Measurements from ENCODE around the gene BICRAL. TPM values are rescaled to one million over a fixed set of nuclear protein-coding genes. Genes with fewer than 3 reads are reported as not detected.

Gene BICRAL
- total and polyA plus RNA-seq, 9 of the 15 experiments (the other 6 are each of a cell fraction or from before 2014, with no cell fraction given) = 1.2 to 11.9 (median 5.6) TPM

DNA sequence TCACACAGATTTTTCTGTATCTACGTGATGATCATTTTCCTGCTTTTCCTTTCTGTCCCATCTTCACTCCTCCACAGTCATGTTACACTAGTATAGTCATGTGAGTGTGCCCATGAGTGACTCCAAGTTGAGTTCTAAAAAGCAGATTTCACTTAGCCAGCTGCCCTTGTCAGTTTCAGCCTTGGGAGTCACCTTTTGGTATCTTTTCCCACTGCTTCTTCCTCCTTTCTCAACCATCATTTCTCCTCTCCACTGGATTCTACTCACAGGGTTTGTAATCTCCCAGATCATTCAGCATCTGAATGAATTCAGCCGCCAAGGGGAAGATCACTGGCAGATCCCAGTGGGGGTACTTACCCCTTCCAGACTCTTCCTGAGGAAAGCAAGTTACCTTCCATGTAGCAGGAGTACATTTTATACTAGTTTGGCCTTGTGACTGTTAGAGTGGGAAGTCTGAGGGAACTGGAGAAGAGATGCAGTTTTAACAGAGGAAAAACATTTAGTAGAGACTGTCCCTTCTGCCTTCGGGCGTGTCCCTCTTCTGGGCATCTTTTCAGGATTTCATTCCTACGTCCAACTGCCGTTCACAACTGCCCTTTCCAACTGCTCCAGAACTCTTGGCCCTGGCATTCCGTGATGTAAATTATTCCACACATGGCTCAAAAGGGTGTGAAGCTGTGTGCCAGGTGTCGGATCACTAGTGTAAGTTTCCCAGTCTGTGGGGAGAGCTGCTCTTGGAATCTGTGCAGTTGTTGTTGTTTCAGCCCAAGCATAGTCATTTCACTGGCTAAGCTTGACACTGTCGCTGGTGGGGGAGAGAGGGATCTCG is 38.9 kb downstream of the BICRAL start:
- no peaks in the 10 kb centered on the region for H3K79me2 ChIP-seq (ENCODE audit: control insufficient read depth, insufficient read depth, low read length)
- CTCF ChIA-PET (ENCODE audit: low intra/inter-chr PET ratio) = no interaction called here
- H3K27ac ChIP-seq (ENCODE audit: extremely low read depth, low read depth, low read length) = no peak overlapping the region
- no peak overlapping the region for H2AFZ ChIP-seq (ENCODE audit: low read depth, low read length)
- no peak overlapping the region for H3K4me2 ChIP-seq (ENCODE audit: insufficient read depth, low read length)
- H3K9me3 ChIP-seq (replicated peaks; ENCODE audit: control insufficient read depth, insufficient read depth, low read depth, low read length) = no peaks in the 10 kb centered on the region
- ATAC-seq = no peak
- intact Hi-C loops (cut with micrococcal nuclease) (no loop called here), in situ Hi-C loops (cut with MboI) (no loop called here)
- H3K4me3 ChIP-seq = no peak overlapping the region
- H3K36me3 ChIP-seq (ENCODE audit: control insufficient read depth, insufficient read depth, low read length) = peaks cover 13% of the 10 kb centered on the region; the same call in 1 of the 3 replicates
- DNase-seq (ENCODE audit: extremely low read depth in 1 of 4, low spot score in 3 of 4) = no peak
- POLR2A ChIA-PET = interaction anchor here (0.9 kb wide), 1 partner anchor 10 kb away, joined by 4 read pairs; no protein-coding TSS in a partner anchor
- H4K20me1 ChIP-seq (replicated peaks; ENCODE audit: control insufficient read depth, insufficient read depth, low read length) = no peaks in the 10 kb centered on the region; the same call in 1 of the 2 replicates
- no peak for FAIRE-seq
- no peaks in the 10 kb centered on the region for H3K9me1 ChIP-seq (ENCODE audit: control insufficient read depth, insufficient read depth, low read length)
- no TSS peak for BruUV-seq (replicated peaks)
- H3K4me1 ChIP-seq (replicated peaks in 1 of 2; ENCODE audit: control insufficient read depth in 2 of 2, insufficient read depth in 2 of 2, low read length in 2 of 2) = no peaks in the 10 kb centered on the region
- no peak overlapping the region for H3K9ac ChIP-seq (ENCODE audit: insufficient read depth in 1 of 2, low read depth in 2 of 2, low read length in 2 of 2)
- WGBS (ENCODE audit: insufficient coverage, low coverage, missing lambda C conversion rate) = 72% methylated on average over 10 of the region's 10 CpGs
- no peaks in the 10 kb centered on the region for H3K27me3 ChIP-seq (ENCODE audit: control insufficient read depth in 2 of 2, insufficient read depth in 2 of 2, low read length in 2 of 2)
- no peak for TF ChIP-seq ASH1L (IDR thresholded peaks at IDR 0.05; ENCODE audit: borderline replicate concordance, low read depth, partially characterized antibody)
- no peak for TF ChIP-seq MECOM (CRISPR knock-in tag; IDR thresholded peaks at IDR 0.05)
- TF ChIP-seq, protein P1, sequence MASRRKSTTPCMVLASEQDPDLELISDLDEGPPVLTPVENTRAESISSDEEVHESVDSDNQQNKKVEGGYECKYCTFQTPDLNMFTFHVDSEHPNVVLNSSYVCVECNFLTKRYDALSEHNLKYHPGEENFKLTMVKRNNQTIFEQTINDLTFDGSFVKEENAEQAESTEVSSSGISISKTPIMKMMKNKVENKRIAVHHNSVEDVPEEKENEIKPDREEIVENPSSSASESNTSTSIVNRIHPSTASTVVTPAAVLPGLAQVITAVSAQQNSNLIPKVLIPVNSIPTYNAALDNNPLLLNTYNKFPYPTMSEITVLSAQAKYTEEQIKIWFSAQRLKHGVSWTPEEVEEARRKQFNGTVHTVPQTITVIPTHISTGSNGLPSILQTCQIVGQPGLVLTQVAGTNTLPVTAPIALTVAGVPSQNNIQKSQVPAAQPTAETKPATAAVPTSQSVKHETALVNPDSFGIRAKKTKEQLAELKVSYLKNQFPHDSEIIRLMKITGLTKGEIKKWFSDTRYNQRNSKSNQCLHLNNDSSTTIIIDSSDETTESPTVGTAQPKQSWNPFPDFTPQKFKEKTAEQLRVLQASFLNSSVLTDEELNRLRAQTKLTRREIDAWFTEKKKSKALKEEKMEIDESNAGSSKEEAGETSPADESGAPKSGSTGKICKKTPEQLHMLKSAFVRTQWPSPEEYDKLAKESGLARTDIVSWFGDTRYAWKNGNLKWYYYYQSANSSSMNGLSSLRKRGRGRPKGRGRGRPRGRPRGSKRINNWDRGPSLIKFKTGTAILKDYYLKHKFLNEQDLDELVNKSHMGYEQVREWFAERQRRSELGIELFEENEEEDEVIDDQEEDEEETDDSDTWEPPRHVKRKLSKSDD (conservative IDR thresholded peaks at IDR 0.05; ENCODE audit: low read length) = no peak
- no peak for TF ChIP-seq HNRNPK (IDR thresholded peaks at IDR 0.05; ENCODE audit: low read depth, low read length, poor library complexity, severe bottlenecking)
- TF ChIP-seq POLR2AphosphoS2 (IDR thresholded peaks at IDR 0.05; ENCODE audit: low read length) = no peak
- TF ChIP-seq NR2F6 (CRISPR knock-in tag; IDR thresholded peaks at IDR 0.05) = no peak
- no peak for TF ChIP-seq MEF2A (IDR thresholded peaks at IDR 0.05; ENCODE audit: control insufficient read depth, low read depth, low read length)
- TF ChIP-seq MITF (IDR thresholded peaks at IDR 0.05) = no peak

Data from K562 (cell line).